ENCODE data around the gene VPS16. TPM values are rescaled to one million over a fixed set of nuclear protein-coding genes. Genes with fewer than 3 reads are reported as not detected.

Gene VPS16
- total and polyA plus RNA-seq, 5 donors from 2014 or later, result 30.6 to 53.9 (median 31.0) TPM

GRCh38 chr20:2849529-2849928, 9.0 kb downstream of the VPS16 start:
- DNase-seq (no peak), ATAC-seq (ENCODE audit: low read depth in 2 of 2) (no peak)
- Histone ChIP-seq H3K9me3 (ENCODE audit: control insufficient read depth in 2 of 2, low read length in 2 of 2) (no peaks in the 10 kb centered on the region), H3K27me3 (ENCODE audit: control insufficient read depth, insufficient read depth, low read length) (no peaks in the 10 kb centered on the region), H3K36me3 (ENCODE audit: control insufficient read depth, insufficient read depth, low read length) (no peaks in the 10 kb centered on the region), H3K4me1 (ENCODE audit: control insufficient read depth, insufficient read depth, low read length, poor library complexity, severe bottlenecking) (peaks cover 4% of the 10 kb centered on the region), H3K4me3 (ENCODE audit: low read depth, low read length) (no peak overlapping the region), H3K27ac (ENCODE audit: insufficient read depth, low read length, poor library complexity, severe bottlenecking) (no peak overlapping the region)
- Mint-ChIP-seq H3K4me3 (no peak overlapping the region), H3K9me3 (peaks cover 0 to 2% (median 0%) of the 10 kb centered on the region in 7 donors), H3K27me3 (no peaks in the 10 kb centered on the region), H3K27ac (no peak overlapping the region), H3K36me3 (peaks cover 11% of the 10 kb centered on the region), H3K4me1 (peaks cover 3 to 35% (median 28%) of the 10 kb centered on the region in 4 donors)

GRCh38 chr20:2851086-2851485, 10.5 kb downstream of the VPS16 start:
- H3K27ac Mint-ChIP-seq, result peak overlapping the region in 2 of 3 donors; percentile 38 to 60
- H3K4me1 ChIP-seq (ENCODE audit: control insufficient read depth, insufficient read depth, low read length, poor library complexity, severe bottlenecking), result peaks cover 4% of the 10 kb centered on the region
- no peak overlapping the region for H3K27ac ChIP-seq (ENCODE audit: insufficient read depth, low read length, poor library complexity, severe bottlenecking)
- DNase-seq (no peak), ATAC-seq (ENCODE audit: low read depth in 2 of 2) (no peak)
- H3K9me3 Mint-ChIP-seq, result peaks cover 0 to 2% (median 0%) of the 10 kb centered on the region in 7 donors
- H3K4me3 ChIP-seq (ENCODE audit: low read depth, low read length), result no peak overlapping the region
- peaks cover 11% of the 10 kb centered on the region for H3K36me3 Mint-ChIP-seq
- H3K4me1 Mint-ChIP-seq, result peaks cover 0 to 30% (median 23%) of the 10 kb centered on the region in 4 donors
- no peaks in the 10 kb centered on the region for H3K36me3 ChIP-seq (ENCODE audit: control insufficient read depth, insufficient read depth, low read length)
- no peaks in the 10 kb centered on the region for H3K27me3 ChIP-seq (ENCODE audit: control insufficient read depth, insufficient read depth, low read length)
- no peaks in the 10 kb centered on the region for H3K9me3 ChIP-seq (ENCODE audit: control insufficient read depth in 2 of 2, low read length in 2 of 2)
- no peaks in the 10 kb centered on the region for H3K27me3 Mint-ChIP-seq
- no peak overlapping the region for H3K4me3 Mint-ChIP-seq

- no peaks in the 10 kb centered on the region for H3K27me3 Mint-ChIP-seq
- H3K4me1 Mint-ChIP-seq, result peaks cover 2 to 9% (median 6%) of the 10 kb centered on the region in 4 donors
Observed at GRCh38 chr20:2858591-2858990, 18.0 kb downstream of the VPS16 start.

GRCh38 chr20:2859330-2860121, 19.0 kb downstream of the VPS16 start:
- Mint-ChIP-seq H3K27me3 (no peaks in the 10 kb centered on the region), H3K9me3 (no peaks in the 10 kb centered on the region), H3K27ac (no peak overlapping the region), H3K36me3 (peaks cover 9% of the 10 kb centered on the region), H3K4me1 (peaks cover 2 to 10% (median 5%) of the 10 kb centered on the region in 4 donors), H3K4me3 (no peak overlapping the region)
- DNase-seq (no peak), ATAC-seq (ENCODE audit: low read depth in 2 of 2) (no peak)
- H3K36me3 ChIP-seq (ENCODE audit: control insufficient read depth, insufficient read depth, low read length), result peaks cover 16% of the 10 kb centered on the region
- H3K4me1 ChIP-seq (ENCODE audit: control insufficient read depth, insufficient read depth, low read length, poor library complexity, severe bottlenecking), result no peaks in the 10 kb centered on the region
- no peaks in the 10 kb centered on the region for H3K9me3 ChIP-seq (ENCODE audit: control insufficient read depth in 2 of 2, low read length in 2 of 2)
- H3K4me3 ChIP-seq (ENCODE audit: low read depth, low read length), result no peak overlapping the region
- H3K27ac ChIP-seq (ENCODE audit: insufficient read depth, low read length, poor library complexity, severe bottlenecking), result no peak overlapping the region
- no peaks in the 10 kb centered on the region for H3K27me3 ChIP-seq (ENCODE audit: control insufficient read depth, insufficient read depth, low read length)

More at GRCh38 chr20:2858591-2858990, 18.0 kb downstream of the VPS16 start:
- peaks cover 9% of the 10 kb centered on the region for H3K36me3 Mint-ChIP-seq
- H3K27ac ChIP-seq (ENCODE audit: insufficient read depth, low read length, poor library complexity, severe bottlenecking), result no peak overlapping the region
- ATAC-seq (ENCODE audit: low read depth in 2 of 2), result no peak
- no peak for DNase-seq
- H3K36me3 ChIP-seq (ENCODE audit: control insufficient read depth, insufficient read depth, low read length), result peaks cover 16% of the 10 kb centered on the region
- no peaks in the 10 kb centered on the region for H3K9me3 ChIP-seq (ENCODE audit: control insufficient read depth in 2 of 2, low read length in 2 of 2)
- H3K4me1 ChIP-seq (ENCODE audit: control insufficient read depth, insufficient read depth, low read length, poor library complexity, severe bottlenecking), result no peaks in the 10 kb centered on the region
- no peak overlapping the region for H3K4me3 Mint-ChIP-seq
- no peaks in the 10 kb centered on the region for H3K9me3 Mint-ChIP-seq
- no peaks in the 10 kb centered on the region for H3K27me3 ChIP-seq (ENCODE audit: control insufficient read depth, insufficient read depth, low read length)
- no peak overlapping the region for H3K27ac Mint-ChIP-seq
- H3K4me3 ChIP-seq (ENCODE audit: low read depth, low read length), result no peak overlapping the region

- Histone ChIP-seq H3K4me3 (ENCODE audit: low read depth, low read length) (no peak overlapping the region), H3K4me1 (ENCODE audit: control insufficient read depth, insufficient read depth, low read length, poor library complexity, severe bottlenecking) (no peaks in the 10 kb centered on the region), H3K27ac (ENCODE audit: insufficient read depth, low read length, poor library complexity, severe bottlenecking) (no peak overlapping the region), H3K27me3 (ENCODE audit: control insufficient read depth, insufficient read depth, low read length) (no peaks in the 10 kb centered on the region), H3K9me3 (ENCODE audit: control insufficient read depth in 2 of 2, low read length in 2 of 2) (no peaks in the 10 kb centered on the region), H3K36me3 (ENCODE audit: control insufficient read depth, insufficient read depth, low read length) (peaks cover 20% of the 10 kb centered on the region)
- peak overlapping the region in 1 of 3 donors; percentile 84 for H3K27ac Mint-ChIP-seq
- no peak overlapping the region for H3K4me3 Mint-ChIP-seq
- peaks cover 18% of the 10 kb centered on the region for H3K36me3 Mint-ChIP-seq
- DNase-seq, result no peak
- no peak for ATAC-seq (ENCODE audit: low read depth in 2 of 2)
- H3K4me1 Mint-ChIP-seq, result peaks cover 0 to 32% (median 10%) of the 10 kb centered on the region in 4 donors
- H3K9me3 Mint-ChIP-seq, result no peaks in the 10 kb centered on the region
- no peaks in the 10 kb centered on the region for H3K27me3 Mint-ChIP-seq
Observed at GRCh38 chr20:2864626-2865025, 24.1 kb downstream of the VPS16 start.

GRCh38 chr20:2865101-2865500, 24.6 kb downstream of the VPS16 start:
- peaks cover 18% of the 10 kb centered on the region for H3K36me3 Mint-ChIP-seq
- Histone ChIP-seq H3K27ac (ENCODE audit: insufficient read depth, low read length, poor library complexity, severe bottlenecking) (no peak overlapping the region), H3K4me3 (ENCODE audit: low read depth, low read length) (no peak overlapping the region), H3K4me1 (ENCODE audit: control insufficient read depth, insufficient read depth, low read length, poor library complexity, severe bottlenecking) (no peaks in the 10 kb centered on the region), H3K36me3 (ENCODE audit: control insufficient read depth, insufficient read depth, low read length) (peaks cover 20% of the 10 kb centered on the region), H3K27me3 (ENCODE audit: control insufficient read depth, insufficient read depth, low read length) (no peaks in the 10 kb centered on the region), H3K9me3 (ENCODE audit: control insufficient read depth in 2 of 2, low read length in 2 of 2) (no peaks in the 10 kb centered on the region)
- ATAC-seq (ENCODE audit: low read depth in 2 of 2), result no peak
- peak overlapping the region in 1 of 4 donors; percentile 50 for H3K4me3 Mint-ChIP-seq
- H3K27me3 Mint-ChIP-seq, result no peaks in the 10 kb centered on the region
- peak overlapping the region in 2 of 3 donors; percentile 84 to 93 for H3K27ac Mint-ChIP-seq
- no peaks in the 10 kb centered on the region for H3K9me3 Mint-ChIP-seq
- H3K4me1 Mint-ChIP-seq, result peaks cover 0 to 32% (median 10%) of the 10 kb centered on the region in 4 donors
- DNase-seq, result no peak

GRCh38 chr20:2865630-2866029, 25.1 kb downstream of the VPS16 start:
- H3K36me3 Mint-ChIP-seq, result peaks cover 18% of the 10 kb centered on the region
- Histone ChIP-seq H3K27ac (ENCODE audit: insufficient read depth, low read length, poor library complexity, severe bottlenecking) (no peak overlapping the region), H3K27me3 (ENCODE audit: control insufficient read depth, insufficient read depth, low read length) (no peaks in the 10 kb centered on the region), H3K4me3 (ENCODE audit: low read depth, low read length) (no peak overlapping the region), H3K4me1 (ENCODE audit: control insufficient read depth, insufficient read depth, low read length, poor library complexity, severe bottlenecking) (no peaks in the 10 kb centered on the region), H3K9me3 (ENCODE audit: control insufficient read depth in 2 of 2, low read length in 2 of 2) (no peaks in the 10 kb centered on the region), H3K36me3 (ENCODE audit: control insufficient read depth, insufficient read depth, low read length) (peaks cover 17% of the 10 kb centered on the region)
- H3K9me3 Mint-ChIP-seq, result no peaks in the 10 kb centered on the region
- H3K27ac Mint-ChIP-seq, result peak overlapping the region in 2 of 3 donors; percentile 84 to 93
- H3K4me1 Mint-ChIP-seq, result peaks cover 0 to 32% (median 10%) of the 10 kb centered on the region in 4 donors
- H3K27me3 Mint-ChIP-seq, result no peaks in the 10 kb centered on the region
- DNase-seq, result peak in 2 of 3 donors; percentile 19 to 60
- peak; percentile 37 to 42 for ATAC-seq (ENCODE audit: low read depth in 2 of 2)
- H3K4me3 Mint-ChIP-seq, result peak overlapping the region in 3 of 4 donors; percentile 10 to 59 (median 57)

All from CD4-positive, CD25-positive, alpha-beta regulatory T cell (primary cell).